K562 (cell line): ENCODE results near the gene KIF18B. TPM values are rescaled to one million over a fixed set of nuclear protein-coding genes. Genes with fewer than 3 reads are reported as not detected.

Experiments
- COPS2 ChIP-seq: fragments of 450-650 bp; conservative IDR thresholded peaks from 2 replicates; pipeline ENCODE4 v1.6.1; 2016; ENCODE audit warnings: mild to moderate bottlenecking, moderate library complexity
- ETV5 ChIP-seq: sonication (generic); formaldehyde crosslinking; IDR thresholded peaks from 2 replicates; pipeline ENCODE4 v1.4.0; 2020; ENCODE audit warnings: low read depth, mild to moderate bottlenecking, missing genetic modification reagents
- EZH2 ChIP-seq: IDR thresholded peaks from 2 replicates; pipeline ENCODE4 v1.6.1; 2012; ENCODE audit warnings: low read depth, mild to moderate bottlenecking, inconsistent platforms, low read length, borderline replicate concordance
- GTF2E2 ChIP-seq: fragments of 200-800 bp; sonication (Bioruptor generic); IDR thresholded peaks from 2 replicates; pipeline ENCODE4 v1.6.1; 2016; ENCODE audit warnings: missing genetic modification characterization, missing compliant biosample characterization
- HLTF ChIP-seq: fragments of 450-650 bp; IDR thresholded peaks from 2 replicates; pipeline ENCODE4 v1.6.1; 2016
- HNRNPLL ChIP-seq: fragments of 200-400 bp; formaldehyde crosslinking; IDR thresholded peaks from 2 replicates; pipeline ENCODE4 v1.6.1; 2017; ENCODE audit warnings: low read length, low read depth, mild to moderate bottlenecking; ENCODE audit not compliant: poor library complexity, severe bottlenecking
- KLF16 ChIP-seq: IDR thresholded peaks from 2 replicates; pipeline ENCODE4 v1.6.1; 2016; ENCODE audit warnings: antibody characterized with exemption
- MAZ ChIP-seq, 2 experiments: fragments of 450-650 bp in 1 of 2; sonication (generic) in 1 of 2; formaldehyde crosslinking; IDR thresholded peaks in 1 of 2; conservative IDR thresholded peaks in 1 of 2; 2 replicates each; pipeline versions ENCODE4 v1.4.0 to v1.5.0; 2020; ENCODE audit warnings: mild to moderate bottlenecking in 1 of 2, missing genetic modification reagents in 1 of 2
- MCM2 ChIP-seq: fragments of 450-650 bp; IDR thresholded peaks from 2 replicates; pipeline ENCODE4 v1.6.1; 2017; ENCODE audit warnings: low read depth, mild to moderate bottlenecking
- MED1 ChIP-seq: sonication (generic); formaldehyde crosslinking; IDR thresholded peaks from 2 replicates; pipeline ENCODE4 v1.8.1; 2023; ENCODE audit warnings: missing genetic modification reagents, borderline replicate concordance
- NONO ChIP-seq, 2 experiments: fragments of 200-400 bp in 1 of 2; fragments of 450-650 bp in 1 of 2; formaldehyde crosslinking in 1 of 2; IDR thresholded peaks; 2 replicates each; pipeline ENCODE4 v1.6.1; 2017; ENCODE audit warnings: low read depth in 2 of 2, mild to moderate bottlenecking in 2 of 2, moderate library complexity in 2 of 2, low read length in 1 of 2
- POLR2A ChIP-seq: fragments of 450-650 bp; conservative IDR thresholded peaks from 2 replicates; pipeline ENCODE4 v1.6.1; 2016
- STAT5A ChIP-seq: IDR thresholded peaks from 2 replicates; pipeline ENCODE4 v1.6.1; 2012; ENCODE audit warnings: low read length, inconsistent platforms, borderline replicate concordance
- THRA ChIP-seq: fragments of 450-650 bp; IDR thresholded peaks from 2 replicates; pipeline ENCODE4 v1.6.1; 2017; ENCODE audit warnings: mild to moderate bottlenecking, moderate library complexity
- WHSC1 ChIP-seq: IDR thresholded peaks from one replicate; pipeline ENCODE4 v1.6.1; 2012; ENCODE audit warnings: low read length, control low read depth, inconsistent platforms
- ZBED1 ChIP-seq: IDR thresholded peaks from 2 replicates; pipeline ENCODE4 v1.6.1; 2014
- ZNF3 ChIP-seq: fragments of 250-450 bp; sonication (Bioruptor Pico); IDR thresholded peaks from 2 replicates; pipeline ENCODE4 v1.5.0; 2021; ENCODE audit warnings: mild to moderate bottlenecking, moderate library complexity
- ZNF507 ChIP-seq: conservative IDR thresholded peaks from 2 replicates; pipeline ENCODE4 v1.6.1; 2017; ENCODE audit warnings: missing genetic modification characterization, missing compliant biosample characterization
- polyA plus RNA-seq, 8 experiments: library from polyadenylated mRNA; depleted of rRNA in 4 of 8; stranded (reverse) in 5 of 8; unstranded in 3 of 8; fragments of >200 nt; fragmentation: Nextera tagmentation in 2 of 8; fragmentation: Illumina TruSeq in 1 of 8; extraction: Ambion mirVana in 2 of 8; extraction: Trizol in 1 of 8; gene quantifications; 2 replicates each; pipeline versions ENCODE4 v1.2.1 to v1.2.3, GENCODE V29; 2011 to 2014; ENCODE audit warnings: inconsistent platforms in 1 of 8, missing spikeins in 1 of 8
- total RNA-seq, 7 experiments: library from RNA; depleted of rRNA in 6 of 7; stranded (reverse); fragments of >200 nt in 6 of 7; fragmentation: Illumina TruSeq in 2 of 7; extraction: Trizol in 2 of 7; gene quantifications; 2 replicates each; pipeline versions ENCODE4 v1.2.1 to v1.2.3, GENCODE V29; 2011 to 2021; ENCODE audit warnings: low replicate concordance in 1 of 7
- TF ChIP-seq, protein P1 (sequence below): fragments of 200-800 bp; sonication (Bioruptor generic); IDR thresholded peaks from 2 replicates; pipeline ENCODE4 v1.6.1; 2016; ENCODE audit warnings: missing genetic modification characterization, missing compliant biosample characterization
- TF ChIP-seq, protein P2 (sequence below): sonication (generic); formaldehyde crosslinking; IDR thresholded peaks from 2 replicates; pipeline ENCODE4 v1.8.0; 2022; ENCODE audit warnings: mild to moderate bottlenecking, missing genetic modification reagents

Gene KIF18B
- total and polyA plus RNA-seq, 9 of the 15 experiments (the other 6 are each of a cell fraction or from before 2014, with no cell fraction given): 2.0 to 42.8 (median 13.2) TPM

DNA sequence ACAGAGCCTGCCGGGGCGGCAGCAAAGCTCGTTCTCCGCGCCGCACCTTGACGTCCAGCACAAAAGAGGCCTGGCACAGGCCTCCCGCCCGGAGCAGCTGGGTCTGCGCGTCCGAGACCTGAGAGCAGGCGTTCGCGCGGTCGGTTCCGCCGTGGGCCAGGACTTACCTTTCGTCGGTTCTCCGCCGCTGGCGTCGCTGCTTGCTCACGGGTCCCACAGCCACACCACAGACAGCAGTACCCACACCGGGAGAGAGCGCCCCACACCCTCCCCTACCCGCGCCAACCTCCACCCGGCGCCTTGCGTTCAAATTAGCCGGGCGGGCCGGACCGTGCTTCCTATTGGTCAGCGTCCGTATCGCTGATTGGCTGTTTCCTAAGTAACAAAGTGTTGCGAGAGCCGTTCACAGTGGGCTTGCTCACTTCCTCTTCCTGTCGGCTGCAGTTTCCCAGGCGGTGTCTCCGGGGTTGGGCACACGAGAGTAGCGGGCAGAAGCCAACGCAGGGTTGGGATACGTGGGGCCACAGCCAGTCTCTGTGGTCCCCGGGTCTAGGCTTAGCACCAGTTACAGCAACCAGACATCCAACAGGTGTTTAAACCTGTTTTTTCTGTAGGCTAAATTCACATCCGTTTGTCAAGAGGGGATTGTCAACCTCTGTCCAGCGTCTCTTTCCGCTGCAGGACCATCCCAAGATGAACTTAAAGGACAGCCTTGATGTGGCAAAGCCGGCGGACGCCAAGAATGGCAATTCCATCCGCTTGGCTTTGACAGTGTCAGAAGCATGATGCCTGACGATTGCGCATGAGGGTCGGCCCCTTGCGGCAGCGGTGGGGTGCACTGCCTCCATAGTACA, at the start of gene KIF18B (continued):
- no peak for TF ChIP-seq EZH2
- no peak for TF ChIP-seq WHSC1
- peak; percentile 58 for TF ChIP-seq HNRNPLL
- TF ChIP-seq KLF16: no peak
- TF ChIP-seq MAZ (CRISPR knock-in tag; conservative IDR thresholded peaks at IDR 0.05 in 1 of 2, IDR thresholded peaks at IDR 0.05 in 1 of 2): peak in 1 of 2 experiments; percentile 66; a peak in 2 of 4 replicates
- no peak for TF ChIP-seq MED1 (CRISPR knock-in tag)
- no peak for TF ChIP-seq ZBED1
- TF ChIP-seq NONO (IDR thresholded peaks at IDR 0.05; ENCODE audit: low read depth in 2 of 2, low read length in 1 of 2): no peak
- no peak for TF ChIP-seq COPS2
- TF ChIP-seq, protein P1, sequence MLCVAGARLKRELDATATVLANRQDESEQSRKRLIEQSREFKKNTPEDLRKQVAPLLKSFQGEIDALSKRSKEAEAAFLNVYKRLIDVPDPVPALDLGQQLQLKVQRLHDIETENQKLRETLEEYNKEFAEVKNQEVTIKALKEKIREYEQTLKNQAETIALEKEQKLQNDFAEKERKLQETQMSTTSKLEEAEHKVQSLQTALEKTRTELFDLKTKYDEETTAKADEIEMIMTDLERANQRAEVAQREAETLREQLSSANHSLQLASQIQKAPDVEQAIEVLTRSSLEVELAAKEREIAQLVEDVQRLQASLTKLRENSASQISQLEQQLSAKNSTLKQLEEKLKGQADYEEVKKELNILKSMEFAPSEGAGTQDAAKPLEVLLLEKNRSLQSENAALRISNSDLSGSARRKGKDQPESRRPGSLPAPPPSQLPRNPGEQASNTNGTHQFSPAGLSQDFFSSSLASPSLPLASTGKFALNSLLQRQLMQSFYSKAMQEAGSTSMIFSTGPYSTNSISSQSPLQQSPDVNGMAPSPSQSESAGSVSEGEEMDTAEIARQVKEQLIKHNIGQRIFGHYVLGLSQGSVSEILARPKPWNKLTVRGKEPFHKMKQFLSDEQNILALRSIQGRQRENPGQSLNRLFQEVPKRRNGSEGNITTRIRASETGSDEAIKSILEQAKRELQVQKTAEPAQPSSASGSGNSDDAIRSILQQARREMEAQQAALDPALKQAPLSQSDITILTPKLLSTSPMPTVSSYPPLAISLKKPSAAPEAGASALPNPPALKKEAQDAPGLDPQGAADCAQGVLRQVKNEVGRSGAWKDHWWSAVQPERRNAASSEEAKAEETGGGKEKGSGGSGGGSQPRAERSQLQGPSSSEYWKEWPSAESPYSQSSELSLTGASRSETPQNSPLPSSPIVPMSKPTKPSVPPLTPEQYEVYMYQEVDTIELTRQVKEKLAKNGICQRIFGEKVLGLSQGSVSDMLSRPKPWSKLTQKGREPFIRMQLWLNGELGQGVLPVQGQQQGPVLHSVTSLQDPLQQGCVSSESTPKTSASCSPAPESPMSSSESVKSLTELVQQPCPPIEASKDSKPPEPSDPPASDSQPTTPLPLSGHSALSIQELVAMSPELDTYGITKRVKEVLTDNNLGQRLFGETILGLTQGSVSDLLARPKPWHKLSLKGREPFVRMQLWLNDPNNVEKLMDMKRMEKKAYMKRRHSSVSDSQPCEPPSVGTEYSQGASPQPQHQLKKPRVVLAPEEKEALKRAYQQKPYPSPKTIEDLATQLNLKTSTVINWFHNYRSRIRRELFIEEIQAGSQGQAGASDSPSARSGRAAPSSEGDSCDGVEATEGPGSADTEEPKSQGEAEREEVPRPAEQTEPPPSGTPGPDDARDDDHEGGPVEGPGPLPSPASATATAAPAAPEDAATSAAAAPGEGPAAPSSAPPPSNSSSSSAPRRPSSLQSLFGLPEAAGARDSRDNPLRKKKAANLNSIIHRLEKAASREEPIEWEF: no peak
- peak; percentile 52; the same call in 1 of the 2 replicates for TF ChIP-seq ETV5 (CRISPR knock-in tag)
- TF ChIP-seq MCM2: no peak
- TF ChIP-seq HLTF: no peak
- no peak for TF ChIP-seq THRA
- peak; percentile 58; the same call in 1 of the 2 replicates for TF ChIP-seq GTF2E2 (tag)
- no peak for TF ChIP-seq STAT5A
- TF ChIP-seq ZNF3: no peak
- TF ChIP-seq, protein P2, sequence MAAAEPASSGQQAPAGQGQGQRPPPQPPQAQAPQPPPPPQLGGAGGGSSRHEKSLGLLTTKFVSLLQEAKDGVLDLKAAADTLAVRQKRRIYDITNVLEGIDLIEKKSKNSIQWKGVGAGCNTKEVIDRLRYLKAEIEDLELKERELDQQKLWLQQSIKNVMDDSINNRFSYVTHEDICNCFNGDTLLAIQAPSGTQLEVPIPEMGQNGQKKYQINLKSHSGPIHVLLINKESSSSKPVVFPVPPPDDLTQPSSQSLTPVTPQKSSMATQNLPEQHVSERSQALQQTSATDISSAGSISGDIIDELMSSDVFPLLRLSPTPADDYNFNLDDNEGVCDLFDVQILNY: peak; percentile 87; the same call in 1 of the 2 replicates
- no peak for TF ChIP-seq ZNF507
- peak; percentile 96 for TF ChIP-seq POLR2A
